Nephron (organoid): ENCODE results near the gene P4HTM.
A peak's percentile ranks its signal among the peaks of the same experiment; 100 is the strongest.

Experiments
- H3K27ac Mint-ChIP-seq, 3 experiments: 2 replicates each; pipeline ENCODE4 v1.8.0; 2020; ENCODE audit warnings: mixed read lengths in 3 of 3, mild to moderate bottlenecking in 2 of 3, moderate library complexity in 1 of 3
- H3K27me3 Mint-ChIP-seq: 2 replicates; pipeline ENCODE4 v1.8.0; 2021; ENCODE audit warnings: low read depth, mild to moderate bottlenecking, moderate library complexity, mixed read lengths
- H3K36me3 Mint-ChIP-seq: 2 replicates; pipeline ENCODE4 v1.8.0; 2020; ENCODE audit warnings: low read depth, mixed read lengths
- H3K4me1 Mint-ChIP-seq: 2 replicates; pipeline ENCODE4 v1.8.0; 2020; ENCODE audit warnings: mixed read lengths
- H3K4me3 Mint-ChIP-seq, 3 experiments: 2 replicates each; pipeline ENCODE4 v1.8.0; 2020; ENCODE audit warnings: mild to moderate bottlenecking in 3 of 3, mixed read lengths in 3 of 3, moderate library complexity in 2 of 3
- H3K9me3 Mint-ChIP-seq: 2 replicates; pipeline ENCODE4 v1.8.0; 2020; ENCODE audit warnings: mixed read lengths
- TF ChIP-seq, protein P1 (sequence below), 3 experiments: fragments of 200-600 bp; sonication (generic); IDR thresholded peaks; one replicate each; pipeline ENCODE4 v1.5.0; 2021; ENCODE audit warnings: antibody characterized with exemption in 3 of 3; ENCODE audit not compliant: unreplicated experiment in 3 of 3

Gene P4HTM

GRCh38 chr3:49013738-49014660 lies 24.0 kb downstream of the P4HTM start:
- H3K27me3 Mint-ChIP-seq, result peaks cover 3% of the 10 kb centered on the region
- H3K36me3 Mint-ChIP-seq, result peaks cover 27% of the 10 kb centered on the region
- H3K4me1 Mint-ChIP-seq, result peaks cover 22% of the 10 kb centered on the region
- no peaks in the 10 kb centered on the region for H3K9me3 Mint-ChIP-seq
- H3K4me3 Mint-ChIP-seq, result no peak overlapping the region
- H3K27ac Mint-ChIP-seq, result no peak overlapping the region
- TF ChIP-seq, protein P1, sequence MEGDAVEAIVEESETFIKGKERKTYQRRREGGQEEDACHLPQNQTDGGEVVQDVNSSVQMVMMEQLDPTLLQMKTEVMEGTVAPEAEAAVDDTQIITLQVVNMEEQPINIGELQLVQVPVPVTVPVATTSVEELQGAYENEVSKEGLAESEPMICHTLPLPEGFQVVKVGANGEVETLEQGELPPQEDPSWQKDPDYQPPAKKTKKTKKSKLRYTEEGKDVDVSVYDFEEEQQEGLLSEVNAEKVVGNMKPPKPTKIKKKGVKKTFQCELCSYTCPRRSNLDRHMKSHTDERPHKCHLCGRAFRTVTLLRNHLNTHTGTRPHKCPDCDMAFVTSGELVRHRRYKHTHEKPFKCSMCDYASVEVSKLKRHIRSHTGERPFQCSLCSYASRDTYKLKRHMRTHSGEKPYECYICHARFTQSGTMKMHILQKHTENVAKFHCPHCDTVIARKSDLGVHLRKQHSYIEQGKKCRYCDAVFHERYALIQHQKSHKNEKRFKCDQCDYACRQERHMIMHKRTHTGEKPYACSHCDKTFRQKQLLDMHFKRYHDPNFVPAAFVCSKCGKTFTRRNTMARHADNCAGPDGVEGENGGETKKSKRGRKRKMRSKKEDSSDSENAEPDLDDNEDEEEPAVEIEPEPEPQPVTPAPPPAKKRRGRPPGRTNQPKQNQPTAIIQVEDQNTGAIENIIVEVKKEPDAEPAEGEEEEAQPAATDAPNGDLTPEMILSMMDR (IDR thresholded peaks at IDR 0.05; ENCODE audit: unreplicated experiment in 3 of 3), result peak; percentile 43 to 54 (median 48)

- Mint-ChIP-seq H3K4me3 (peak overlapping the region; percentile 29 to 88 (median 86)), H3K36me3 (peaks cover 27% of the 10 kb centered on the region), H3K27me3 (peaks cover 3% of the 10 kb centered on the region), H3K4me1 (peaks cover 16% of the 10 kb centered on the region), H3K9me3 (no peaks in the 10 kb centered on the region), H3K27ac (no peak overlapping the region)
- TF ChIP-seq, protein P1 (IDR thresholded peaks at IDR 0.05; ENCODE audit: unreplicated experiment in 3 of 3), result no peak
Observed at GRCh38 chr3:49015072-49015471, 25.0 kb downstream of the P4HTM start.

DNA sequence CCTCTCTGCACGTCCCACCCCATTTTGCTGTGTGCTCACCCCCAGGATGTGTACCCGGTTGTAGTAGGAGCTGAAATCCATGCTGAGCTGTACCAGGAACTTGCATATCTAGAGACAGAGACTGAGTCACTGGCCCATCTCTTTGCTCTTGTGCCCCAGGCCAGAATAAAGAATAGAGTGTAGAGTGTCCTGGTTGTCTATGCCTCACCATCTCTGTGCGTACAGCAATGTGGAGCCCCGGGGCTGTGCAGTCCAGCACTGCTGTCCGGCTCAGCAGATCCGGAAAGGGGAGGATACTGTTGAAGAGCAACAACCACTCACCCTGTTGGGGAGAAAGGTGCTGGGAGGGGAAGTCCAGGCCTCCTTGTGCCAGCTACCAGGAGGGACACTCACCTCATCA lies 25.7 kb downstream of the P4HTM start:
- Mint-ChIP-seq H3K9me3 (no peaks in the 10 kb centered on the region), H3K36me3 (peaks cover 27% of the 10 kb centered on the region), H3K27ac (no peak overlapping the region), H3K27me3 (peaks cover 3% of the 10 kb centered on the region), H3K4me3 (peak overlapping the region; percentile 86 to 96 (median 88)), H3K4me1 (peaks cover 16% of the 10 kb centered on the region)
- TF ChIP-seq, protein P1 (IDR thresholded peaks at IDR 0.05; ENCODE audit: unreplicated experiment in 3 of 3), result no peak

- Mint-ChIP-seq H3K4me1 (peaks cover 21% of the 10 kb centered on the region), H3K4me3 (peak overlapping the region; percentile 86 to 96 (median 88)), H3K36me3 (peaks cover 24% of the 10 kb centered on the region), H3K27me3 (peaks cover 3% of the 10 kb centered on the region), H3K27ac (no peak overlapping the region), H3K9me3 (no peaks in the 10 kb centered on the region)
- TF ChIP-seq, protein P1 (IDR thresholded peaks at IDR 0.05; ENCODE audit: unreplicated experiment in 3 of 3), result no peak
Observed at GRCh38 chr3:49016414-49017228, 26.6 kb downstream of the P4HTM start.

DNA sequence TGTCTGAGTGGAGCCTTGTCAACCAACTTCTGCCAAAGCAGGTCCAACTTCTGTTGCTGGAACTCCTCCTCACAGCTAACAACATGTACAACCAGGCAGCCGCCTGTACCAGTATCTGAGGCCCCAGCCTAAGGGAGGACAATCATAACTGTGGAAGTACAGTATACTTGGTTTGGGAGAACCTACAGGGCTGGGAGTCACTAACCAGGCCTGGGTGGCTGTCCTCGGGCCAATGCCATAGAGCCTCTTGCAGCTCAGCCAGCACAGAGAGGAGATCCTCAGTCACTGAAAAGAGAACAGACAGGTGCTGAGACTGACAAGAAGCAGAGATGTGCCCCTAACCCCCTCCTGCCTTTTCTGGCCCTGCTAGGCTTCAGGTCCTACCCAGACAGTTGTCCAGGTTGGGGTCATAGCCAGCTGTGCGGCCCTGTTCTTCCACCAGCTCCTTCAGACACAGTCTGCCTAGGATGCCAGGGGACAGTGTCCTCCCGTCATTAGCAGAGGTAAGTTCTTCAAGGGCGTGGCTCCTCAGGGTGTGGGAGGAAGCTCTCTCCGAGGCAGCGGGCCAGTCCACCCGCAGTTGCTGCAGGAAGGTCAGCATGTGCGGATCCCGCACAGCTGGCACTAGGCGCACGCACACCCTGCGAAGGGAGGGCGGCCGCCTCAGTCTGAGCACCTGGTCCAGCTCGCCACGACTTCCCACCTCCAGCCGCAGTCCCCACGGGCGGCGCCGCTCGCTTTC lies 27.4 kb downstream of the P4HTM start:
- peaks cover 17% of the 10 kb centered on the region for H3K36me3 Mint-ChIP-seq
- peaks cover 3% of the 10 kb centered on the region for H3K27me3 Mint-ChIP-seq
- no peaks in the 10 kb centered on the region for H3K9me3 Mint-ChIP-seq
- peaks cover 13% of the 10 kb centered on the region for H3K4me1 Mint-ChIP-seq
- TF ChIP-seq, protein P1 (IDR thresholded peaks at IDR 0.05; ENCODE audit: unreplicated experiment in 3 of 3), result no peak
- peak overlapping the region; percentile 86 to 96 (median 88) for H3K4me3 Mint-ChIP-seq
- peak overlapping the region in 2 of 3 experiments; percentile 18 to 51 for H3K27ac Mint-ChIP-seq
